ENCODE data around the gene THRAP3.

DNA sequence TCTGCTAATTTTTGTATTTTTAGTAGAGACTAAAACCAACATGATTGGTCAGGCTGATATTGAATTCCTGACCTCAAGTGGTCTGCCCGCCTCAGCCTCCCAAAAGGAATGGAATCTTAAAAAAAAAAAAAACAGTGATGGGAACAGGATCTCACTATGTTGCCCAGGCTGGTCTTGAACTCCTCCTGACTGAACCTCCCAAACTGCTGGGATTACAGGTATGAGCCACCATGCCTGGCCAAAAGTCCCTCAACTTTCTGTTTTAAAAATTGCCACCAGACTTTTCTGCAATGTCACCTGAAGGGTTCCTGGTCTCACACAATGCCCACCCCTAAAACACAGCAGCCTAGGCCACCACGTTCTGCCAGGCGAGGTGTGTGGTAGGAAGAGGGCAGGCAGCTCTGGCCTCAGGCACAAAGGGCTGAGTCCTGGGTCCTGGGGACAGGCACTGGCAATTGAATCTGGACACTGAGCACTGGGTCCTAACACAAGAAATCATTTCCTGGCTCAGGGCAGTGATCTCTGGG lies 21.2 kb upstream of the THRAP3 start:
- TF ChIP-seq, protein P1, sequence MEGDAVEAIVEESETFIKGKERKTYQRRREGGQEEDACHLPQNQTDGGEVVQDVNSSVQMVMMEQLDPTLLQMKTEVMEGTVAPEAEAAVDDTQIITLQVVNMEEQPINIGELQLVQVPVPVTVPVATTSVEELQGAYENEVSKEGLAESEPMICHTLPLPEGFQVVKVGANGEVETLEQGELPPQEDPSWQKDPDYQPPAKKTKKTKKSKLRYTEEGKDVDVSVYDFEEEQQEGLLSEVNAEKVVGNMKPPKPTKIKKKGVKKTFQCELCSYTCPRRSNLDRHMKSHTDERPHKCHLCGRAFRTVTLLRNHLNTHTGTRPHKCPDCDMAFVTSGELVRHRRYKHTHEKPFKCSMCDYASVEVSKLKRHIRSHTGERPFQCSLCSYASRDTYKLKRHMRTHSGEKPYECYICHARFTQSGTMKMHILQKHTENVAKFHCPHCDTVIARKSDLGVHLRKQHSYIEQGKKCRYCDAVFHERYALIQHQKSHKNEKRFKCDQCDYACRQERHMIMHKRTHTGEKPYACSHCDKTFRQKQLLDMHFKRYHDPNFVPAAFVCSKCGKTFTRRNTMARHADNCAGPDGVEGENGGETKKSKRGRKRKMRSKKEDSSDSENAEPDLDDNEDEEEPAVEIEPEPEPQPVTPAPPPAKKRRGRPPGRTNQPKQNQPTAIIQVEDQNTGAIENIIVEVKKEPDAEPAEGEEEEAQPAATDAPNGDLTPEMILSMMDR (IDR thresholded peaks at IDR 0.05; ENCODE audit: extremely low read depth in 1 of 2, insufficient read depth in 1 of 2, low read depth in 1 of 2, low read length in 2 of 2), result no peak
- TF ChIP-seq POLR2AphosphoS5 (IDR thresholded peaks at IDR 0.05; ENCODE audit: insufficient read depth, low read depth, low read length), result no peak
- TF ChIP-seq POLR2A (IDR thresholded peaks at IDR 0.05; ENCODE audit: low read depth, low read length), result no peak
- TF ChIP-seq EZH2 (IDR thresholded peaks at IDR 0.05; ENCODE audit: borderline replicate concordance, low read depth, low read length, severe bottlenecking), result no peak
- TF ChIP-seq FOS (IDR thresholded peaks at IDR 0.05; ENCODE audit: borderline replicate concordance, insufficient read depth, low read length), result no peak
- TF ChIP-seq, protein P2, sequence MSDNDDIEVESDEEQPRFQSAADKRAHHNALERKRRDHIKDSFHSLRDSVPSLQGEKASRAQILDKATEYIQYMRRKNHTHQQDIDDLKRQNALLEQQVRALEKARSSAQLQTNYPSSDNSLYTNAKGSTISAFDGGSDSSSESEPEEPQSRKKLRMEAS (IDR thresholded peaks at IDR 0.05; ENCODE audit: insufficient read depth, insufficient read length), result no peak
